Esophagus muscularis mucosa (tissue), 4 donors: ENCODE results near the gene ISG20. TPM values are rescaled to one million over a fixed set of nuclear protein-coding genes. Genes with fewer than 3 reads are reported as not detected.

Experiments
- DNase-seq: peaks from one replicate; pipeline ENCODE4 v3.0.0-alpha.2; 2017; ENCODE audit errors: extremely low spot score
- H3K27ac ChIP-seq, 4 donors: fragments of 200-600 bp; sonication (generic); replicated peaks in 1 of 4; 1 replicate in 3 of 4; 2 replicates in 1 of 4; pipeline ENCODE4 v1.5.1; 2016 to 2019; ENCODE audit warnings: mild to moderate bottlenecking in 1 of 4
- H3K27me3 ChIP-seq, 4 donors: fragments of 200-600 bp; sonication (generic); one replicate each; pipeline versions ENCODE4 v1.5.1 to v1.6.0; 2016 to 2019
- H3K36me3 ChIP-seq, 4 donors: fragments of 200-600 bp; sonication (generic); one replicate each; pipeline ENCODE4 v1.5.1; 2016 to 2019
- H3K4me1 ChIP-seq, 4 donors: fragments of 200-600 bp; sonication (generic); one replicate each; pipeline ENCODE4 v1.5.1; 2016 to 2019
- H3K4me3 ChIP-seq, 4 donors: fragments of 200-600 bp; sonication (generic); 1 replicate in 2 of 4; 2 replicates in 2 of 4; pipeline ENCODE4 v1.5.1; 2016 to 2019; ENCODE audit warnings: mild to moderate bottlenecking in 4 of 4, moderate library complexity in 1 of 4
- H3K9me3 ChIP-seq, 4 donors: fragments of 200-600 bp; sonication (generic); 1 replicate in 3 of 4; 2 replicates in 1 of 4; pipeline ENCODE4 v1.5.1; 2016 to 2019
- EP300 ChIP-seq: sonication (generic); formaldehyde crosslinking; IDR thresholded peaks from one replicate; pipeline ENCODE4 v1.6.1; 2017; ENCODE audit warnings: antibody characterized with exemption
- POLR2A ChIP-seq: fragments of 450-650 bp; IDR thresholded peaks from one replicate; pipeline ENCODE4 v1.6.1; 2017; ENCODE audit warnings: antibody characterized with exemption, moderate library complexity, mild to moderate bottlenecking, low read depth
- POLR2AphosphoS5 ChIP-seq, 2 donors: sonication (generic); formaldehyde crosslinking; IDR thresholded peaks; one replicate each; pipeline ENCODE4 v1.6.1; 2017; ENCODE audit warnings: antibody characterized with exemption in 2 of 2
- WGBS: methylation state at CpG from one replicate; pipeline ENCODE4 v1.1.5; 2018; 5-methylcytosine and 5-hydroxymethylcytosine counted together
- intact Hi-C: fragments of 100-400 bp; cut with DNase I; formaldehyde crosslinking; loops from one replicate; pipeline ENCODE4 v1.15.1; 2023
- total RNA-seq, 4 donors: library from RNA; depleted of rRNA; stranded (reverse); fragments of >200 nt; gene quantifications; one replicate each; pipeline versions ENCODE4 v1.1.0 to v1.2.1, GENCODE V29; 2016
- TF ChIP-seq, protein P1 (sequence below), 3 experiments: fragments of 200-600 bp in 2 of 3; fragments of 450-650 bp in 1 of 3; sonication (generic) in 2 of 3; IDR thresholded peaks; one replicate each; pipeline ENCODE4 v1.5.1; 2017 to 2019; ENCODE audit warnings: antibody characterized with exemption in 3 of 3, mild to moderate bottlenecking in 2 of 3, moderate library complexity in 1 of 3

ISG20 gene
- total RNA-seq, 4 donors from 2014 or later: 6.1 to 21.2 (median 9.8) TPM

DNA sequence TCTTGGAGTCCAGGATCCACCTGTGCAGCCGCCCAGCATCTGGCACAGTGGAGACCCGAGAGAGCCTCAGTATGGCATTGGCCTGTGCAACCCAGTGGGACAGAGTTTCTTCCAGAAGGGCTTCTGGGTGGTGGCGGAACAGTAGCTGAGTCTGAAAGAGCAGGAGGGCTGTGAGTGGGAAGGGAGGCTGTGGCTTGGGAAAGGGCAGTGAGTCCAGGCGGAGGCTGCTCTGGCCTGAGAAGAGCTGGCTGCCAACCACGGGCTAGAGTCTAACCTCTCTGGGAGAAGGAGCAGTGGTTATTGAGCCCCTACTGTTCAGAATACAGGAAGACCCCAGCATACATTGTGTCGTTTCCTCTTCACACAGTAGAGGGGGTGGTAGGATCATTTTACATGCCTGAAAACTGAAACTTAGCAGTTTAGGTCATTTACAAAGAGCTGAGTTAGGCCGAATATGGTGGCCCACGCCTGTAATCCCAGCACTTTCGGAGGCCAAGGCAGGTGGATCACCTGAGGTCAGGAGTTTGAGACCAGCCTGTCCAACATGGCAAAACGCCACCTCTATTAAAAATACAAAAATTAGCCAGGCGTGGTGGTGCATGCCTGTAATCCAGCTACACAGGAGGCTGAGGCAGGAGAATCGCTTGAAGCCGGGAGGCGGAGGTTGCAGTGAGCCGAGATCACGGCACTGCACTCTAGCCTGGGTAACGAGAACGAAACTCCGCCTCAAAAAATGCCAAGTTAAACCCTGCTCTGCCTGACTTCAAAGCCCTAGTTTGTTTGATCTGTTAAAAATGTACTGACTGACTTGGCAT lies 14.5 kb upstream of the ISG20 start:
- H3K36me3 ChIP-seq: peaks cover 14 to 35% (median 33%) of the 10 kb centered on the region in 4 donors
- H3K27me3 ChIP-seq: no peaks in the 10 kb centered on the region
- 64% methylated on average over 17 of the region's 19 CpGs for WGBS
- H3K4me1 ChIP-seq: peaks cover 26 to 56% (median 47%) of the 10 kb centered on the region in 4 donors
- H3K27ac ChIP-seq: peak overlapping the region in 3 of 4 donors; percentile 8 to 50 (median 28)
- peak overlapping the region in 3 of 4 donors; percentile 4 to 34 (median 8) for H3K4me3 ChIP-seq
- intact Hi-C loops: loop anchor here (5.0 kb wide), 2 partner anchors 157 to 273 kb away; partner anchors contain the start of genes HAPLN3, MRPL46 and MRPS11
- TF ChIP-seq, protein P1, sequence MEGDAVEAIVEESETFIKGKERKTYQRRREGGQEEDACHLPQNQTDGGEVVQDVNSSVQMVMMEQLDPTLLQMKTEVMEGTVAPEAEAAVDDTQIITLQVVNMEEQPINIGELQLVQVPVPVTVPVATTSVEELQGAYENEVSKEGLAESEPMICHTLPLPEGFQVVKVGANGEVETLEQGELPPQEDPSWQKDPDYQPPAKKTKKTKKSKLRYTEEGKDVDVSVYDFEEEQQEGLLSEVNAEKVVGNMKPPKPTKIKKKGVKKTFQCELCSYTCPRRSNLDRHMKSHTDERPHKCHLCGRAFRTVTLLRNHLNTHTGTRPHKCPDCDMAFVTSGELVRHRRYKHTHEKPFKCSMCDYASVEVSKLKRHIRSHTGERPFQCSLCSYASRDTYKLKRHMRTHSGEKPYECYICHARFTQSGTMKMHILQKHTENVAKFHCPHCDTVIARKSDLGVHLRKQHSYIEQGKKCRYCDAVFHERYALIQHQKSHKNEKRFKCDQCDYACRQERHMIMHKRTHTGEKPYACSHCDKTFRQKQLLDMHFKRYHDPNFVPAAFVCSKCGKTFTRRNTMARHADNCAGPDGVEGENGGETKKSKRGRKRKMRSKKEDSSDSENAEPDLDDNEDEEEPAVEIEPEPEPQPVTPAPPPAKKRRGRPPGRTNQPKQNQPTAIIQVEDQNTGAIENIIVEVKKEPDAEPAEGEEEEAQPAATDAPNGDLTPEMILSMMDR (IDR thresholded peaks at IDR 0.05): peak; percentile 38 to 46 (median 45)
- TF ChIP-seq EP300: no peak
- DNase-seq: no peak
- H3K9me3 ChIP-seq: no peaks in the 10 kb centered on the region

DNA sequence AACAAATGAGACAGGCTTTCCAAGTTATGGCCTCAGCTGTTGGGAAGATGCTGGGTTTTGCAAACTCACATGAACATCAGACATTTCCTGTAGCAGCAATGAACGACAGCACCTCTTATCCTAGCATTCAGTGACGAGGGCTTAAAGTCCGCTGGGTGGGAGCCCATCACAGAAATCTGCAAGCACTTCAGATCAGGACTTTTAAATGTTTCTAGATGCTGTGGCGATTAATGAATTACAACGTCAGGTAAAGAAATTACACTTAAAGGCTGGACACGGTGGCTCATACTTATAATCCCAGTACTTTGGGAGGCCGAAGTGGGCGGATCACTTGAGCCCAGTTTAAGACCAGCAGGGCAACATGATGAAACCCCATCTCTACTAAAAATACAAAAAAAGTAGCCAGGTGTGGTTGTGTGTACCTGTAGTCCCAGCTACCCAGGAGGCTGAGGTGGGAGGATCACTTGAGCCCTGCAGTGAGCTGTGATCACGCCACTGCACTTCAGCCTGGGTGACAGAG lies 13.8 kb upstream of the ISG20 start:
- Histone ChIP-seq H3K27ac (peak overlapping the region in 3 of 4 donors; percentile 8 to 50 (median 28)), H3K36me3 (peaks cover 18 to 42% (median 40%) of the 10 kb centered on the region in 4 donors), H3K27me3 (no peaks in the 10 kb centered on the region), H3K4me3 (peak overlapping the region in 1 of 4 donors; percentile 4), H3K9me3 (no peaks in the 10 kb centered on the region), H3K4me1 (peaks cover 28 to 60% (median 52%) of the 10 kb centered on the region in 4 donors)
- TF ChIP-seq POLR2AphosphoS5 (IDR thresholded peaks at IDR 0.05) (no peak), EP300 (no peak), POLR2A (no peak)
- TF ChIP-seq, protein P1 (IDR thresholded peaks at IDR 0.05): no peak
- DNase-seq: no peak
- 76% methylated on average over 9 of the region's 9 CpGs for WGBS
- intact Hi-C loops: loop anchor here (5.0 kb wide), 2 partner anchors 158 to 272 kb away; partner anchors contain the start of genes HAPLN3, MRPL46 and MRPS11

DNA sequence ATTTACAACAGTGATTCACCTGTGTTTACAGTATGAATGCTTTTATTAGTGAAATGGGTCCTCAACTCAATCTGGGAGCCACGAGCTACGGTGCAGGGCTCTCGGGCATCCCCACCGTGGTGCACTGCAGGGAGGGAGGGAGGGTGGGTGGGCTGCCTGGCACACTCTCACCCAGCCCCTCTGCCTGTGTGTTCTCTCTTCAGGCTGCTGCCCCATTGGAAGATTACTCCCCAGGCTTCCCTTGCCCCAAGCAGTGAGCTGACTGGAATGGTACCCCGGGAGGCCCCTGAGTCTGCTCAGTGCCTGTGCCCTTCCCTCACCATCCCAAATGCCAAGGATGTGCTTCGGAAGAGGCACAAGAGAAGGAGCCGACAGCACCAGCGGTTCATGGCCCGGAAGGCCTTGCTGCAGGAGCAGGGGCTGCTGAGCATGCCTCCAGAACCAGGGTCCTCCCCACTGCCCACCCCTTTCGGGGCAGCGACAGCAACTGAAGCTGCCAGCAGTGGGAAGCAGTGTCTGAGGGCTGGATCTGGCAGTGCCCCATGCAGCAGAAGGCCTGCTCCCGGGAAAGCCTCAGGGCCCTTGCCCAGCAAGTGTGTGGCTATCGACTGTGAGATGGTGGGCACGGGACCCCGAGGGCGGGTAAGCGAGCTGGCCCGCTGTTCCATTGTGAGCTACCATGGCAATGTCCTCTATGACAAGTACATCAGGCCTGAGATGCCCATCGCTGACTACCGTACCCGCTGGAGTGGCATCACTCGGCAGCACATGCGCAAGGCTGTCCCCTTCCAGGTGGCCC lies 12.7 kb upstream of the ISG20 start:
- Histone ChIP-seq H3K4me3 (no peak overlapping the region), H3K4me1 (peaks cover 29 to 60% (median 54%) of the 10 kb centered on the region in 4 donors), H3K9me3 (no peaks in the 10 kb centered on the region), H3K27ac (no peak overlapping the region), H3K36me3 (peaks cover 22 to 53% (median 51%) of the 10 kb centered on the region in 4 donors), H3K27me3 (no peaks in the 10 kb centered on the region)
- 97% methylated on average over 15 of the region's 23 CpGs for WGBS
- no peak for TF ChIP-seq EP300
- TF ChIP-seq, protein P1 (IDR thresholded peaks at IDR 0.05): no peak
- TF ChIP-seq POLR2AphosphoS5 (IDR thresholded peaks at IDR 0.05): no peak
- TF ChIP-seq POLR2A: no peak
- no peak for DNase-seq
- intact Hi-C loops: no loop called here

DNA sequence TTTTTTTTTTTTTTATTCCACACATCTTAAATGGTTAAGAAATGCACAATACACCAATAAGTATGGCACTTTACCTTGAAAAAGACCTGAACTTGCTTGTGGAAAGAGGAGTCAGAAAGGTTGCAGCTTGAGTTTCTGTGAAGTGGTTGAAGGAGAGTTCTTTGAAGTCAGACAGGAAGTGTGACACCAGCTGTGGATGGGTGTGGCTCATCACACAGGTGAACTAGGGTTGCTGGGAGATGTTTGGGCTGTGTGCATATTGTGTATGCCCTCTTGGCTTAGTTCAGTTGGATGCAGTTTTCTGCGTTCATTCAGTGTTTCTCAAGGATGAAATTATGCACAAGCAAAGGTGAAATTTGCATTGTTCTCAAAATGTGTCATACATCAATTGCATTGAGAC lies 11.4 kb upstream of the ISG20 start:
- TF ChIP-seq POLR2AphosphoS5 (IDR thresholded peaks at IDR 0.05) (no peak), POLR2A (no peak), EP300 (no peak)
- TF ChIP-seq, protein P1 (IDR thresholded peaks at IDR 0.05): no peak
- H3K27ac ChIP-seq: no peak overlapping the region
- H3K36me3 ChIP-seq: peaks cover 22 to 66% (median 59%) of the 10 kb centered on the region in 4 donors
- H3K4me1 ChIP-seq: peaks cover 18 to 49% (median 43%) of the 10 kb centered on the region in 4 donors
- intact Hi-C loops: no loop called here
- H3K9me3 ChIP-seq: no peaks in the 10 kb centered on the region
- 94% methylated on average over 1 of the region's 1 CpG for WGBS
- H3K27me3 ChIP-seq: no peaks in the 10 kb centered on the region
- DNase-seq: no peak
- no peak overlapping the region for H3K4me3 ChIP-seq
